ENCODE results near the gene PNPLA5.
"Not testable (repeated sequence)": the region's sequence is repeated elsewhere in the genome, so short reads cannot be mapped to it uniquely, and the experiment has no call there.

PNPLA5 gene

GRCh38 chr22:43891360-43892182 is at the start of gene PNPLA5:
TSS of gene PNPLA5 (minus strand) at chr22:43892013. CDS start at chr22:43891880, 133 bp downstream.
- no peak for DNase-seq (ENCODE audit: low spot score)

- no peak for DNase-seq (ENCODE audit: low spot score)
Observed at GRCh38 chr22:43941449-43941848, 49.6 kb upstream of the PNPLA5 start.

GRCh38 chr22:43931771-43932170 is 40.0 kb upstream of the PNPLA5 start:
- no peak for DNase-seq (ENCODE audit: low spot score)

GRCh38 chr22:43928908-43929307 is 37.1 kb upstream of the PNPLA5 start:
- DNase-seq (ENCODE audit: low spot score) = no peak

DNA sequence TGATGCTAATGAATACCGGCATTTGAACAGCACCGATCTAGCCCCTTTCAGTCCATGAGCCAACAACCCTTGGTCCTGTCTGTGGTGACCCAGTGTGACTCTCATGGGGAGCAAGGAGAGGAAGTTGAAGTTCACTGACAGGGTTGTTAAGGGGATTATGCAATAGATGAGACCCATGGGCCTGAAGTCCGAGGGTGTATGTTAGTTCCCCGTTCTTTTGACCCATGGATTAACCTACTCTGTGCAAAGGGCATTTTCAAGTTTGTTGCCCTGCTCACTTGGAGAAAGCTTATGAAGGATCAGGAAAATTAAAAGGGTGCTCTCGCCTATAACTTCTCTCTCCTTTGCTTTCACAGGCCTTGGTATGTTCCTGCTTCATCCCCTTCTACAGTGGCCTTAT is 36.7 kb upstream of the PNPLA5 start:
- DNase-seq (ENCODE audit: low spot score) = no peak

DNA sequence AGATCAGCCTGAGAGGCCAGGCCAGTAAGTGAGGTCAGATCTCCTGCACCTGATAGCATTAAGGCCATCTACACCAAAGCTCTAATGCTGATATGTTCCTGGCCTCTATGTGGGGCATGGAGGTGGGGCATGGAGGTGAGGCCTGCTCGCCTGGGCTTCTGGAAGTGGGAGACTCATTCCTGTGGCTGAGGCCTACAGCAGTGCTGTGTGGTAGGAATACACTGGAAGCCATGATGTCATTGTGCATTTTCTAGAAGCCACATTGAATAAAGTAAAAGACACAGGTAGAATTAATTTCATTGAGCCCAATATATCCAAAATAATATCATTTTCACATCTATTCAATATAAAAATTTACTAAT is 34.5 kb upstream of the PNPLA5 start:
- DNase-seq (ENCODE audit: low spot score) = no peak

GRCh38 chr22:43925433-43926348 is 33.9 kb upstream of the PNPLA5 start:
- DNase-seq (ENCODE audit: low spot score) = peak; percentile 79

DNA sequence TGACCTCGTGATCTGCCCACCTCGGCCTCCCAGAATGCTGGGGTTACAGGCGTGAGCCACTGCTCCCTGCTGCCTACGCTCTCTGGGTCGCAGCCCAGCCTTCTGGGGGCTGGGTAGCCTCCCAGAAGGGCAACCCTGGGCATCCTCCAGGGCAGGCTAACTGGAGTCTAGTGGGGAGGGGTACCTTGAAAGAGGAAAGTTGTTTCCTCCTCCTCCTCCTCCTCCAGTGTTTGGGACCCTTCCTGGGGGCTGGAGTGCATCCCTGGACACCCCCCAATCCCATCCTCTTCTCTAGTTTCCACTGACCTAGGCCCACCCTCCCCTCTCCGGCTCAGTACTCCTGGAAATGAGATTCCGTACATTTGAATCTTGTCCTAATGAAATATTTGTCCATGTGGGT is 33.1 kb upstream of the PNPLA5 start:
- no peak for DNase-seq (ENCODE audit: low spot score)

DNA sequence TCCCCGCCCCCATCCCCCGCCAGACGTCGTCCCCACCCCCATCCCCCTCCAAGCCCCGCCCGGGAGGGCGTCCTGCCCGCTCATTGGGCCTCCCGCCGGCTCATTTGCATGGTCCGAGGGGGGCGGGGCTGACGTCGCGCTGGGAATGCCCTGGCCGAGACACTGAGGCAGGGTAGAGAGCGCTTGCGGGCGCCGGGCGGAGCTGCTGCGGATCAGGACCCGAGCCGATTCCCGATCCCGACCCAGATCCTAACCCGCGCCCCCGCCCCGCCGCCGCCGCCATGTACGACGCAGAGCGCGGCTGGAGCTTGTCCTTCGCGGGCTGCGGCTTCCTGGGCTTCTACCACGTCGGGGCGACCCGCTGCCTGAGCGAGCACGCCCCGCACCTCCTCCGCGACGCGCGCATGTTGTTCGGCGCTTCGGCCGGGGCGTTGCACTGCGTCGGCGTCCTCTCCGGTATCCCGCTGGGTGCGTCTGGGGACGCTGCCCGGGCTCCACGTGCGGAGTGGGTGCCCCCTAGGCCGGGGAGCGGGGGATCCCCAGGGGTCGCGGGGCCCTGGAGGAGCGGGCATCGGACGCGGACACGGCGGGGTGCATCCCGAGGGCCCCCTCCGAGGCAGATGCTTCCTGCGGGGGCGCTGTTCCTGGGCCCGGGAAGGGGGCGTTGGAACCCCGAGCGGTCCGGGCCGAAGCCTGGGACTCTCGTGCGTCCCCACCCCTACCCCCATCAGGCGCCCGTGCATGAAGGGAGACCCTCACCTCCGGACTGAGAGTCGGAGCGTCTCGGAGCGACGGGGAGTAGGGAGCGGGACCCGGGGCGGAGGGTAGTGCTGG is 32.0 kb upstream of the PNPLA5 start, which contains the start of gene PNPLA3:
Gene PNPLA3, plus strand, starts transcription at position 175 of the 834 bp plus-strand sequence. Its CDS starts 107 bp downstream, at position 282.
- DNase-seq (ENCODE audit: low spot score) = peak; percentile 93

- DNase-seq (ENCODE audit: low spot score) = peak; percentile 18
Observed at GRCh38 chr22:43923191-43923590, 31.4 kb upstream of the PNPLA5 start.

DNA sequence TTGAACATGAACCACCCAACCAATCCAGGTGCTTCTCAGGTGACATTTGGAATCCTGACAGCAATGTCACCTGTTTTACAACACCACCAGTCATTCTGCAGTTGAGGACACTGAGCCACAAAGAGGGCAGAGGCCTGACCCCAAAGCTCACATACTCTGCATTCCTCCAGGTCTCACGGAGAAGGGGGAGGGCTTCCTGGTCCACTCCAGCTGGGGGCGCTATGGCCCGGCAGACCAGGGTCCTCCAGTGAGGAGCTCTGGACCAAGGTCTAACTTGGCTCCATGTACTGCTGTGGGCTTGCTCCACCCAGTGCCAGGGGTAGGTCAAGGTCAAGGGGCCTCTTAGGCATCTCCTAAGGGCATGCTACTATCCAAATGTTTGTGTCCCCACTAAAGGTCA is 30.3 kb upstream of the PNPLA5 start:
- no peak for DNase-seq (ENCODE audit: low spot score)

DNA sequence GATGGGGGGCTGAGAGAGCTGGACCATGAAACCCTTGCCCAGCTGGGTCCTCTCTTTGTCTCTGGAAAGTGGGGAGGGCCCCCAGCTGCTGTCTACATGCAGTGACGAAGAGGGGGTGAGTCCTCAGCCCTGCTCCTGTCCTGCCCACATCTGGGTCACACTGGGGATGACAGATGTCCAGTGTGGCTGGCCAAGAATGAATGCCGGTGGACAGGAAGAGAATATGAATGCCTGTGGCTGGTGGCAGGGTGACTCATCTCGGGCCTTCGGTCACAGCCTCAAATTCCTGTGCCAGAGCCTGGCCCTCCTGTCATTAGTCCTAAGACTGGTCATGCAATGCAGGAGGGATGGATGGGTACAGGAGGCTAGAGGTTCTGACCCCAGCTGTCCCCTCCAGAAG is 29.6 kb upstream of the PNPLA5 start:
- no peak for DNase-seq (ENCODE audit: low spot score)

- DNase-seq (ENCODE audit: low spot score) = no peak
Observed at GRCh38 chr22:43919106-43919973, 27.5 kb upstream of the PNPLA5 start.

DNA sequence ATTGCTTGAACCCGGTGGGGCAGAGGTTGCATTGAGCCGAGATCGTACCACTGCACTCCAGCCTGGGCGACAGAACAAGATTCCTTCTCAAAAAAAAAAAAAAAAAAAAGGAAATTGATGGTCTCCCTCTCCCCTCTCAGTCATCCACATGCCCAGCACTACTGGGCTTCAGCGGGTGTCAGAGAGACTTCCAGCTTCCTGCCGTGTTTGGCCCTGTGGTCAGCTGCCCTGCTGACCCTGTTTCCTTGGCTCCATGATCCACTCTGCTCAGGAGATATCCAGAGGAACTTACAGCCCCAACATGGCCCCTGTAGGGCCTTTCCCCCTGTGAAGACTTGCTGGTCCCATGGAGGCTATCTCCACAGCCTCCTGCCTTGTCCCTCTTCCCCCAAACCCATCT is 25.7 kb upstream of the PNPLA5 start:
- no peak for DNase-seq (ENCODE audit: low spot score)

- no peak for DNase-seq (ENCODE audit: low spot score)
Observed at GRCh38 chr22:43911351-43911750, 19.5 kb upstream of the PNPLA5 start.

- DNase-seq (ENCODE audit: low spot score) = no peak
Observed at GRCh38 chr22:43910178-43910695, 18.4 kb upstream of the PNPLA5 start.

GRCh38 chr22:43909708-43910107 is 17.9 kb upstream of the PNPLA5 start:
- no peak for DNase-seq (ENCODE audit: low spot score)

DNA sequence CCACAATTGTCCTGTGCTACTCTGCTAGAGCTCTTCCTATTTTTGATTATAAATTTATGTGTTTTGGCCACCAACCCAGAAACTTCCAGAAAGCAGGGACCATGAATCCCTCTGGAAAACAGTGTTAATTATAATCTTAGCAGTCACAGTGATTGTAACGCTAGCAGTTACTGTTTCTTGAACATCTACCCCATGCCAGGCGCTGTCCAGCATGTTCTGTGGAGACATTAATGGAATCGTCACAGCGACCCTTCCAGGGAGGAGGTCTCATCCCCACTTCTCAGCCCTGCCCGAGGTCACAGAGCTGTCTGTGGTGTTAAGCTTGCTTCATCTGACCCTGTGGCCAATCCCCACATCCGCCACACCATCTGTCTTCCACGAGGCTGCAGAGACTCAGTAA is 13.9 kb upstream of the PNPLA5 start:
- DNase-seq (ENCODE audit: low spot score) = no peak

- DNase-seq (ENCODE audit: low spot score) = not testable (repeated sequence)
Observed at GRCh38 chr22:43904412-43904811, 12.6 kb upstream of the PNPLA5 start.

DNA sequence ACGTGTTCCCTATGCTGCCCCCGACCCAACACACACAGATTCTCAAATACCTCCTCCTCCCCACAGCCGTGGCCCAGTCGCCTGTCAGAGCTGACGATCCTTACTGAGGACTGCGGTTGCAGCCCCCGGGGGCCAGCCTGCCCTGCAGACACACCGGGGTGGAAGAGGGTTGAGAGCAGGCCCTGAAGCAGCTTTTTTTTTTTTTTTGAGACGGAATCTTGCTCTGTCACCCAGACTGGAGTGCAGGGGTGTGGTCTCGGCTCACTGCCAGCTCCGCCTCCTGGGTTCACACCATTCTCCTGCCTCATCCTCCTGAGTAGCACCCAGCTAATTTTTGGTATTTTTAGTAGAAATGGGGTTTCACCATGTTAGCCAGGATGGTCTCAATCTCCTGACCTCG is 11.2 kb upstream of the PNPLA5 start:
- DNase-seq (ENCODE audit: low spot score) = not testable (repeated sequence)
